ENCODE data around the gene RFX6. TPM values are rescaled to one million over a fixed set of nuclear protein-coding genes. Genes with fewer than 3 reads are reported as not detected.

The RFX6 gene
- total and polyA plus RNA-seq, 4 donors = 0.01 to 1.5 TPM; not detected in 2

DNA sequence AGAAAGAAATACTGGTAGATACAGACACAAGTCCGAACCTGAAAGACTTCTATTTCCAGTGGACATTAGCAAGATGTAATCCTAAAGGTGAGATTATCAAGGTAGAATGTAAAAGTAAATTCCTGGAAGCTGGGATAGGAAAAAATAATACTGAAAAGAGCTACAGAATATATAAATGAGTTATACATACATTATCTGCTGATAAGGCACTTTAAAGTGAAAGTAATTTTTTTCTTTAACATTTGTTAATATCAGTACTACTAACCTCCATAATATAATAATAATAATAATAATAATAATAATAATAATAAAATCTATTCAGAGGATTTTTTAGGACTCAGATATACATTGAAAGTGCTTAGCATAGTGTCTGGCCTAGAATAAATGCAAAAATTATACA lies 102.5 kb downstream of the RFX6 start:
- 79 to 81% methylated on average over 1 of the region's 1 CpG for WGBS, 2 donors

More for the DNA sequence above, 102.5 kb downstream of the RFX6 start:
- Histone ChIP-seq H3K27me3 (ENCODE audit: control insufficient read depth in 3 of 3, insufficient read depth in 3 of 3, low read length in 2 of 3) (no peaks in the 10 kb centered on the region), H3K27ac (ENCODE audit: low read depth in 1 of 2, low read length in 1 of 2) (no peak overlapping the region), H3K4me1 (ENCODE audit: control insufficient read depth in 5 of 5, insufficient read depth in 5 of 5, low read length in 5 of 5) (no peaks in the 10 kb centered on the region), H3K9me3 (ENCODE audit: control insufficient read depth in 4 of 4, insufficient read depth in 3 of 4, low read length in 3 of 4) (peaks cover 0 to 2% (median under 1%) of the 10 kb centered on the region in 4 donors), H3K4me3 (no peak overlapping the region), H3K9ac (ENCODE audit: insufficient read depth in 1 of 2, low read length in 2 of 2) (no peak overlapping the region), H3K36me3 (ENCODE audit: control insufficient read depth in 4 of 4, insufficient read depth in 4 of 4, low read length in 4 of 4) (no peaks in the 10 kb centered on the region)
- TF ChIP-seq, protein P1, sequence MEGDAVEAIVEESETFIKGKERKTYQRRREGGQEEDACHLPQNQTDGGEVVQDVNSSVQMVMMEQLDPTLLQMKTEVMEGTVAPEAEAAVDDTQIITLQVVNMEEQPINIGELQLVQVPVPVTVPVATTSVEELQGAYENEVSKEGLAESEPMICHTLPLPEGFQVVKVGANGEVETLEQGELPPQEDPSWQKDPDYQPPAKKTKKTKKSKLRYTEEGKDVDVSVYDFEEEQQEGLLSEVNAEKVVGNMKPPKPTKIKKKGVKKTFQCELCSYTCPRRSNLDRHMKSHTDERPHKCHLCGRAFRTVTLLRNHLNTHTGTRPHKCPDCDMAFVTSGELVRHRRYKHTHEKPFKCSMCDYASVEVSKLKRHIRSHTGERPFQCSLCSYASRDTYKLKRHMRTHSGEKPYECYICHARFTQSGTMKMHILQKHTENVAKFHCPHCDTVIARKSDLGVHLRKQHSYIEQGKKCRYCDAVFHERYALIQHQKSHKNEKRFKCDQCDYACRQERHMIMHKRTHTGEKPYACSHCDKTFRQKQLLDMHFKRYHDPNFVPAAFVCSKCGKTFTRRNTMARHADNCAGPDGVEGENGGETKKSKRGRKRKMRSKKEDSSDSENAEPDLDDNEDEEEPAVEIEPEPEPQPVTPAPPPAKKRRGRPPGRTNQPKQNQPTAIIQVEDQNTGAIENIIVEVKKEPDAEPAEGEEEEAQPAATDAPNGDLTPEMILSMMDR (IDR thresholded peaks at IDR 0.05; ENCODE audit: control extremely low read depth, extremely low read depth) = no peak
- ATAC-seq (ENCODE audit: insufficient read depth, low FRiP score) = no peak
- DNase-seq = no peak

Other genes starting within 250 kb of the RFX6 start
- 10 to 100 TPM in 1 of 2 donors, 1 to 10 TPM in 1; 8.3 to 23.5 TPM for gene ZUP1, start 208.5 kb upstream of the RFX6 start, total RNA-seq
- gene ZUP1, start 208.5 kb upstream of the RFX6 start, polyA plus RNA-seq = 10 to 100 TPM in 1 of 2 donors, 1 to 10 TPM in 1; 6.4 to 17.0 TPM
- gene KPNA5, start 196.0 kb upstream of the RFX6 start, total RNA-seq = 10 to 100 TPM; 11.2 to 34.3 TPM
- 1 to 10 TPM; 2.2 to 3.4 TPM for gene KPNA5, start 196.0 kb upstream of the RFX6 start, polyA plus RNA-seq
- gene FAM162B, start 111.5 kb upstream of the RFX6 start, total RNA-seq = 10 to 100 TPM in 1 of 2 donors, 1 to 10 TPM in 1; 4.7 to 64.4 TPM
- gene FAM162B, start 111.5 kb upstream of the RFX6 start, polyA plus RNA-seq = 1 to 10 TPM; 3.9 to 5.1 TPM
- gene GPRC6A, start 48.2 kb upstream of the RFX6 start, total RNA-seq = not detected
- gene GPRC6A, start 48.2 kb upstream of the RFX6 start, polyA plus RNA-seq = not detected